Fibroblast of skin of right quadriceps (primary cell): Measurements from ENCODE around the gene CNTN1.

Experiments used
- DNase-seq: peaks from one replicate; pipeline ENCODE4 v3.0.0-alpha.2; 2013

CNTN1 gene

GRCh38 chr12:40980427-40980961 is 288.3 kb downstream of the CNTN1 start:
- peak; percentile 84 for DNase-seq

GRCh38 chr12:40986001-40986400 is 293.8 kb downstream of the CNTN1 start:
- DNase-seq = peak; percentile 54

GRCh38 chr12:40988355-40988754 is 296.1 kb downstream of the CNTN1 start:
- no peak for DNase-seq

GRCh38 chr12:40988824-40989223 is 296.6 kb downstream of the CNTN1 start:
- no peak for DNase-seq

- DNase-seq = no peak
Measured at GRCh38 chr12:40989785-40990184, 297.5 kb downstream of the CNTN1 start.

- DNase-seq = no peak
Measured at GRCh38 chr12:40992158-40992557, 299.9 kb downstream of the CNTN1 start.

- no peak for DNase-seq
Measured at GRCh38 chr12:40992674-40993073, 300.4 kb downstream of the CNTN1 start.

GRCh38 chr12:40993158-40993557 is 300.9 kb downstream of the CNTN1 start:
- no peak for DNase-seq

GRCh38 chr12:40996091-40996490 is 303.9 kb downstream of the CNTN1 start:
- DNase-seq = no peak

- DNase-seq = peak; percentile 2
Measured at GRCh38 chr12:40999210-40999609, 307.0 kb downstream of the CNTN1 start.

- no peak for DNase-seq
Measured at GRCh38 chr12:41008472-41008871, 316.2 kb downstream of the CNTN1 start.

- DNase-seq = no peak
Measured at GRCh38 chr12:41011939-41012338, 319.7 kb downstream of the CNTN1 start.

GRCh38 chr12:41013881-41014642 is 321.8 kb downstream of the CNTN1 start:
- peak; percentile 30 for DNase-seq

GRCh38 chr12:41014643-41015020 is 322.4 kb downstream of the CNTN1 start:
- DNase-seq = peak; percentile 69

GRCh38 chr12:41018010-41018409 is 325.8 kb downstream of the CNTN1 start:
- DNase-seq = no peak

GRCh38 chr12:41019461-41019860 is 327.2 kb downstream of the CNTN1 start:
- DNase-seq = no peak

- no peak for DNase-seq
Measured at GRCh38 chr12:41023836-41024235, 331.6 kb downstream of the CNTN1 start.

GRCh38 chr12:41026151-41026550 is 333.9 kb downstream of the CNTN1 start:
- no peak for DNase-seq

- DNase-seq = peak; percentile 4
Measured at GRCh38 chr12:41032386-41032785, 340.1 kb downstream of the CNTN1 start.

GRCh38 chr12:41034686-41035085 is 342.4 kb downstream of the CNTN1 start:
- DNase-seq = peak; percentile 66

- no peak for DNase-seq
Measured at GRCh38 chr12:41039461-41039860, 347.2 kb downstream of the CNTN1 start.

- no peak for DNase-seq
Measured at GRCh38 chr12:41045509-41045908, 353.3 kb downstream of the CNTN1 start.

- no peak for DNase-seq
Measured at GRCh38 chr12:41049033-41049432, 356.8 kb downstream of the CNTN1 start.

- no peak for DNase-seq
Measured at GRCh38 chr12:41051954-41052353, 359.7 kb downstream of the CNTN1 start.

- no peak for DNase-seq
Measured at GRCh38 chr12:41052441-41052840, 360.2 kb downstream of the CNTN1 start.
